GM08714 (cell line): ENCODE data around the gene GDF2.

ENCODE experiments used
- H3K4me3 ChIP-seq: fragments of 200-500 bp; sonication (Bioruptor generic); 2 replicates; pipeline ENCODE4 v1.5.1; 2014; ENCODE audit warnings: mild to moderate bottlenecking, low read length, inconsistent platforms
- ZNF274 ChIP-seq: IDR thresholded peaks from 2 replicates; pipeline ENCODE4 v1.6.1; 2012; ENCODE audit warnings: mild to moderate bottlenecking, low read depth, low read length

Gene GDF2

DNA sequence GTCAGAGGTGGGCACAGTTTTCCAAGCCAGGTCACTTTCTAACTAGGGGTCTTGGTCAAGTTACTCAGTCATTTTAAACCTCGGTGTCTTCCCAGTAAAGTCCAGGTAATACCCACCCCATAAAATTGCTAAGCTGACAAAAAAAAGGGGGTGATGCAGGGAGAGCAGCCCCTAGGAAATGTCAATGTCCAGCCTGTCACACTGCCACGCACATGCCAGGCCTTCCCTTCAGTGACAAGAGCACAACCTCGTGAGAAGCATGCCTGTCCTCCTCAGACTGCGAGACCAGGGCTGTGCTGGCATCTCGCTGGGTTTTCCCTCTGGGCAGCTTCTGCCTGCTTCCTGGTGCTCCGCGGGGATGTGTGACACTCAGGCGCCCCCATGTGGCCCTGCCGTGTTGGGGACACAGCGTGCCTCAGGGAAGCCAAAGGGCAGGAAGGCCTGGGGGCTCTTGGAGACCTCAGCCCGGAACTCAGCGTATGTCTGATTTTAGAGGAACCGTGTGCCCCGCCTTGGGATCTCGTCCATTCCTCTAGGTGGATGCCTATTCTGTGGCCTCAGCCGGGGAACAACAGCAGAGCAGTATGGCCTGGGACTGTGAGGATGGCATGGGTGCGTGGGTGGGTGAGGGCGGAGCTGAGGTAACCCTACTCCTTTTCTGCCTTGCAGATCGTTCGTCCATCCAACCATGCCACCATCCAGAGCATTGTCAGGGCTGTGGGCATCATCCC is 10.2 kb upstream of the GDF2 start:
- no peak overlapping the region for H3K4me3 ChIP-seq
- no peak for TF ChIP-seq ZNF274

DNA sequence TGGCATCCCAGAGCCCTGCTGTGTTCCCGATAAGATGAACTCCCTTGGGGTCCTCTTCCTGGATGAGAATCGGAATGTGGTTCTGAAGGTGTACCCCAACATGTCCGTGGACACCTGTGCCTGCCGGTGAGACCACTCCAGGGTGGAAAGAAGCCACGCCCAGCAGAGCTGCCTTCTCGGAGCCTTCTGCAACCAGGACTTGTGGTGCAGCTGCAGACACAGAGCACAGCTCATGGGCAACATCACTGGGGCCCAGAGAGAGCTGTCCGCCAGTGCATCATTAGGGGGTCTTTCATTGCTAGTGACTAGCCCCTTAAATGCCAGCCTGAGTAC is 9.6 kb upstream of the GDF2 start:
- TF ChIP-seq ZNF274: no peak
- H3K4me3 ChIP-seq: no peak overlapping the region

DNA sequence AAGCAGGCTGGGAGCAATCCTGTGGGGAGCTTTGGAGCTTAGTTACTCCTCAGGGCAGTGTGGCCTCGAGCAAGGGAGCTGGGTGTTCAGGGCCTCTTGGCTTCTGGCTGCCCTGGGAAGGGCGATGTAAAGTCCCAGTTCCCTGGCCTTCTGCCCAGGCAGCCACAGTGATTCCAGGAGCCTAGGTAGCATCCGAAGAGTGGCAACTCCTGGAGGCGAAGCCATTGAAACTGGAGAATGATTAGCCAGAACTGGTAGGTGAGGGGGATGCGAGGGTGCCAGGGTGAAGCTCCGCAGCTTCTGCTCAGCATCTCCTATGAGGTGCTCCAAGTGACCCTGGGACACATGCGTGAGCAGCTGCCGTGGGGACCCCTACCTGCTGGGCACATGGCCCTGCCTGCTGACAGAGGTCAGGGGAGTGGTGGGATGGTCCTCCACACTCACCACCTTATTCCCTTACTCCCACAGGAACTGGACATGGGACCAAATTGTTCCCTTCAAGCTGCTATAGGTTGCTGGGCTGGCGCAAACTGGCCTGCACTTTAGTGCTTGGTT is 7.8 kb upstream of the GDF2 start:
- no peak for TF ChIP-seq ZNF274
- H3K4me3 ChIP-seq: no peak overlapping the region

GRCh38 chr10:47315421-47315820 is 6.8 kb upstream of the GDF2 start:
- no peak overlapping the region for H3K4me3 ChIP-seq
- TF ChIP-seq ZNF274: no peak

- no peak overlapping the region for H3K4me3 ChIP-seq
- no peak for TF ChIP-seq ZNF274
Observed at GRCh38 chr10:47316131-47316530, 6.1 kb upstream of the GDF2 start.

- no peak for TF ChIP-seq ZNF274
Observed at GRCh38 chr10:47317251-47317650, 5.0 kb upstream of the GDF2 start.

DNA sequence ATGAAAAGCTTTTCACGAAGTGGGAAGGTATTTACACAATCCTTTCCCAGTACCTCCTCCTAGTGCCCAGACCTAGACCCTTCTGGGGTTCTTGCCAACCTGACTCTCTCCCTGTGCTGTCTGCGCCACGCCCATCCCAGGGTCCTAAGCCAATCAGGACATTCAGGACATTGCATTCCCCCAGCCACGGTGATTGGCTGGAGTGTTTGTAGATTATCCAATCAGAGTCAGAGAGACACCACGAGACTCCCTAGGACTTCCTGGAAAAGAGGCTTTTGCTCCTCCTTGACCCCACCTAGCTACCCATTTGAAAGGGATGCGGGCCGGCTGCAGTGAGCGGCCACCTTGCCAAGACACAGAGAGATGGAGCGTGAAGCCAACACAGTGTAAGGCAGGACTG is 3.5 kb upstream of the GDF2 start:
- no peak overlapping the region for H3K4me3 ChIP-seq
- TF ChIP-seq ZNF274: no peak

More at GRCh38 chr10:47317251-47317650, 5.0 kb upstream of the GDF2 start:
- H3K4me3 ChIP-seq: no peak overlapping the region

GRCh38 chr10:47319784-47320183 is 2.5 kb upstream of the GDF2 start:
- H3K4me3 ChIP-seq: no peak overlapping the region
- no peak for TF ChIP-seq ZNF274

DNA sequence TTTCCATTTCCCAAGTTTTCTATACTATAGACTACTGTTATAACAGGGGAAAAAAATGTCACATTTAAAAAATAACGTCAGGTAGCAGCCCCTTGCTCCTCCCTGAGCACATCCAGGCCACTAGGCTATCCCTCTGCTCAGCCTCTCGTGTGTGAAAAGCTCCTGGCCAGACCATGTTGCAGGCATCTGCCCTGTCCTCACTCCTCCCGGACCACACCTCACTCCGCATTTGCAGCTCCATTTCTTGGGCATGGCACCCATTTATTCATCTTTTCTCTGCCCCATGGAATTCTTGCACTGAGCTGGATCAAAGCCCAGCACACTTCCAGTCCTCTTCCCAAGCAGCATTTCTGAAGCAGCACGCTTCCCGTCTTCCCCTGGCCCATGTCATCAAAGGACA is 1.4 kb upstream of the GDF2 start:
- H3K4me3 ChIP-seq: no peak overlapping the region
- no peak for TF ChIP-seq ZNF274

DNA sequence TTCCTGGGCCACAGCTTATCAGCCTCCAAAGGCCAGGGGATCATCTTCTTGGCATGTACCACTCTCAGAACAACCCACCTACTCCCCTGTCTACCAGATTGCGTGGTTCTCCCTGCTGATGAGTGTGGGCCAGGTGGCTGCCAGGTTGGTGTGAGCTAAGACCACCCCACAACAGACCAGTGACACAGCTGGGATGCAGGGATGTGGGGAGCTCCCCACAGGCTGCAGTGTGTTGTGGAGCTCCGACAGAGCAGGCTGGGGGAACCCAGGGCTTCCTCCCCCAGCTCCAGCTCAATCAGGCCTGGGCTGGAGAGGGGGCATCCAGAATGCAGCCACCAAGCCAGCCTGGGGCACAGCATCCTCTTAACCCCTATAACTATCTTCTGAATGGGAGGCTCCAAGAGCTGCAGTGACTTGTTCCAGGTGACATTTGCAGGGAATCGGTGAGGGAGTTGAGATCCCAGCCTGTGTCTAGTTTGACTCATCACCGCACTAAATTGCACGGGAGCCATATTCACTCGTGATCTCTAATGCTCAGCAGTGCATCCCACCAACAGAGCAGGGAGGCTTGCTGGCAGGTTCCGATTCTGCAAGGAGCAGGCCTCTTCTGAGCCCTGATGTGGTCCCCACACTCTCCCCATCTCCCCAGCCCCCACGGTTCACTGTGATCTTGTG is 596 bp upstream of the GDF2 start:
- H3K4me3 ChIP-seq: no peak overlapping the region
- TF ChIP-seq ZNF274: no peak

GRCh38 chr10:47323087-47323486 is 833 bp downstream of the GDF2 start:
- no peak for TF ChIP-seq ZNF274
- H3K4me3 ChIP-seq: no peak overlapping the region

DNA sequence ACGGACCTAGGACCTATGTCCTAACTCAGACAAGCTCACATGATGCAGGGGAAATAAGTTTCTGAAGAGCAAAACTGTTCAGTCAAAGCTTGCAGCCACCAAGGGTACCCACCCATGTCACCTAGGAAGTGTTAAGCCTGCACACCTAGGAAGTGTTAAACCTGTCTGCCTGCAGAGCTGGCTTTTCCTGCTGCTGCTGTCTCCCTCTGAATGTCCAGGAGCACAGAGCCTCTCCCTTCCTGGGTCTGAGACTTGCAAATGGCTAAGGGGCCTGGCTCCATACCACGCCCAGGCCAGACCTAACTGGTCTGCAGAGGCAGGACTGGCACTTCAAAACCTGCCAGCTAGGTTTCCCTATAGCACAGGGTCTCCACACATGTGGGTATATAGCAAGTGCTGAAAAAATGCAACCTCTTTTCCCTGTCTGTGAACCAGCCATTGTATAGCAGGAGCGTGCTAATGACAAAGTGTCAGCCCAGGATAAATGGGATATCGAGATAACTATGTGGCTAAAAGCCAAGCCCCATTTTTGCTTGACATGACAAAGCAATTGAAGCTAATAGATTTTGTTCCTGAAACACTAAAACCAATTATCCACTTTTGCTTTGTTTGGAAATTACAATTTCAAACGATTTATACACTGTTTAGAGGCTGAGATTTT is 1.5 kb downstream of the GDF2 start:
- H3K4me3 ChIP-seq: no peak overlapping the region
- TF ChIP-seq ZNF274: no peak

DNA sequence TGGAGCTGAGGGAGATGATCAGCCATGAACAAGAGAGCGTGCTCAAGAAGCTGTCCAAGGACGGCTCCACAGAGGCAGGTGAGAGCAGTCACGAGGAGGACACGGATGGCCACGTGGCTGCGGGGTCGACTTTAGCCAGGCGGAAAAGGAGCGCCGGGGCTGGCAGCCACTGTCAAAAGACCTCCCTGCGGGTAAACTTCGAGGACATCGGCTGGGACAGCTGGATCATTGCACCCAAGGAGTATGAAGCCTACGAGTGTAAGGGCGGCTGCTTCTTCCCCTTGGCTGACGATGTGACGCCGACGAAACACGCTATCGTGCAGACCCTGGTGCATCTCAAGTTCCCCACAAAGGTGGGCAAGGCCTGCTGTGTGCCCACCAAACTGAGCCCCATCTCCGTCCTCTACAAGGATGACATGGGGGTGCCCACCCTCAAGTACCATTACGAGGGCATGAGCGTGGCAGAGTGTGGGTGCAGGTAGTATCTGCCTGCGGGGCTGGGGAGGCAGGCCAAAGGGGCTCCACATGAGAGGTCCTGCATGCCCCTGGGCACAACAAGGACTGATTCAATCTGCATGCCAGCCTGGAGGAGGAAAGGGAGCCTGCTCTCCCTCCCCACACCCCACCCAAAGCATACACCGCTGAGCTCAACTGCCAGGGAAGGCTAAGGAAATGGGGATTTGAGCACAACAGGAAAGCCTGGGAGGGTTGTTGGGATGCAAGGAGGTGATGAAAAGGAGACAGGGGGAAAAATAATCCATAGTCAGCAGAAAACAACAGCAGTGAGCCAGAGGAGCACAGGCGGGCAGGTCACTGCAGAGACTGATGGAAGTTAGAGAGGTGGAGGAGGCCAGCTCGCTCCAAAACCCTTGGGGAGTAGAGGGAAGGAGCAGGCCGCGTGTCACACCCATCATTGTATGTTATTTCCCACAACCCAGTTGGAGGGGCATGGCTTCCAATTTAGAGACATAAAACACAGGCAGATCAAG is 3.3 kb downstream of the GDF2 start:
- H3K4me3 ChIP-seq: no peak overlapping the region
- TF ChIP-seq ZNF274: no peak
